T-helper 17 cell (primary cell): Measurements from ENCODE around the gene HOXD11. TPM values are rescaled to one million over a fixed set of nuclear protein-coding genes. Genes with fewer than 3 reads are reported as not detected.

Source experiments
- ATAC-seq: fragments of 150-1000 bp; cut with Tn5 transposase; 2 replicates; pipeline ENCODE4 v1.10.0; 2021; ENCODE audit warnings: mild to moderate bottlenecking, moderate library complexity
- DNase-seq, 3 donors: peaks; one replicate each; pipeline versions ENCODE4 v3.0.0 to v3.0.0-alpha.2; 2020 to 2021
- H3K9me3 ChIP-seq: one replicate; pipeline ENCODE4 v1.7.0; 2013; ENCODE audit warnings: low read length, mild to moderate bottlenecking; ENCODE audit not compliant: control insufficient read depth, poor library complexity, severe bottlenecking
- H3K27ac Mint-ChIP-seq: one replicate; pipeline ENCODE4 v1.8.0; 2022; ENCODE audit warnings: mild to moderate bottlenecking, moderate library complexity, mixed read lengths
- H3K27me3 Mint-ChIP-seq: one replicate; pipeline ENCODE4 v1.8.0; 2022; ENCODE audit warnings: mixed read lengths
- H3K36me3 Mint-ChIP-seq: one replicate; pipeline ENCODE4 v1.8.0; 2022; ENCODE audit warnings: low read depth, mixed read lengths
- H3K4me1 Mint-ChIP-seq: one replicate; pipeline ENCODE4 v1.8.0; 2022; ENCODE audit warnings: mild to moderate bottlenecking, mixed read lengths
- H3K4me3 Mint-ChIP-seq: one replicate; pipeline ENCODE4 v1.8.0; 2022; ENCODE audit warnings: mild to moderate bottlenecking, moderate library complexity, mixed read lengths
- total RNA-seq, 4 donors: library from RNA in 2 of 4; stranded (reverse) in 2 of 4; gene quantifications; one replicate each; pipeline ENCODE4 v1.2.3 and lab custom pipeline; 2022 to 2026

The HOXD11 gene
- total RNA-seq, 2 donors from 2014 or later: not detected

- Mint-ChIP-seq H3K27me3 (peaks cover 85% of the 10 kb centered on the region), H3K4me3 (peak overlapping the region; percentile 71), H3K36me3 (peaks cover 5% of the 10 kb centered on the region), H3K27ac (peak overlapping the region; percentile 49), H3K4me1 (peaks cover 20% of the 10 kb centered on the region)
- peaks cover 7% of the 10 kb centered on the region for H3K9me3 ChIP-seq
- ATAC-seq: no peak
- no peak for DNase-seq
Observed at GRCh38 chr2:176093145-176093897, 13.8 kb upstream of the HOXD11 start.

- peaks cover 85% of the 10 kb centered on the region for H3K27me3 Mint-ChIP-seq
- DNase-seq (no peak), ATAC-seq (no peak)
- peak overlapping the region; percentile 8 for H3K4me3 Mint-ChIP-seq
- peaks cover 5% of the 10 kb centered on the region for H3K36me3 Mint-ChIP-seq
- H3K27ac Mint-ChIP-seq: peak overlapping the region; percentile 49
- peaks cover 7% of the 10 kb centered on the region for H3K9me3 ChIP-seq
- H3K4me1 Mint-ChIP-seq: peaks cover 19% of the 10 kb centered on the region
Observed at GRCh38 chr2:176093898-176094249, 13.2 kb upstream of the HOXD11 start.

GRCh38 chr2:176094349-176094748 lies 12.7 kb upstream of the HOXD11 start:
- H3K9me3 ChIP-seq: peaks cover 7% of the 10 kb centered on the region
- H3K4me3 Mint-ChIP-seq: peak overlapping the region; percentile 19
- peaks cover 19% of the 10 kb centered on the region for H3K4me1 Mint-ChIP-seq
- DNase-seq: no peak
- peaks cover 5% of the 10 kb centered on the region for H3K36me3 Mint-ChIP-seq
- ATAC-seq: no peak
- H3K27ac Mint-ChIP-seq: peak overlapping the region; percentile 49
- H3K27me3 Mint-ChIP-seq: peaks cover 85% of the 10 kb centered on the region

GRCh38 chr2:176095421-176095820 lies 11.7 kb upstream of the HOXD11 start:
- peaks cover 85% of the 10 kb centered on the region for H3K27me3 Mint-ChIP-seq
- no peak overlapping the region for H3K27ac Mint-ChIP-seq
- H3K9me3 ChIP-seq: peaks cover 7% of the 10 kb centered on the region
- no peak for ATAC-seq
- H3K4me1 Mint-ChIP-seq: peaks cover 19% of the 10 kb centered on the region
- H3K36me3 Mint-ChIP-seq: peaks cover 5% of the 10 kb centered on the region
- DNase-seq: no peak
- no peak overlapping the region for H3K4me3 Mint-ChIP-seq

GRCh38 chr2:176096243-176096985 lies 10.7 kb upstream of the HOXD11 start:
- Mint-ChIP-seq H3K4me1 (peaks cover 19% of the 10 kb centered on the region), H3K36me3 (peaks cover 5% of the 10 kb centered on the region), H3K27ac (peak overlapping the region; percentile 49), H3K27me3 (peaks cover 87% of the 10 kb centered on the region), H3K4me3 (peak overlapping the region; percentile 83)
- ATAC-seq (no peak), DNase-seq (no peak)
- H3K9me3 ChIP-seq: peaks cover 7% of the 10 kb centered on the region

- peak; percentile 80 for ATAC-seq
- peak in 2 of 3 donors; percentile 32 to 42 for DNase-seq
- peaks cover 7% of the 10 kb centered on the region for H3K9me3 ChIP-seq
- peaks cover 16% of the 10 kb centered on the region for H3K4me1 Mint-ChIP-seq
- peaks cover 87% of the 10 kb centered on the region for H3K27me3 Mint-ChIP-seq
- H3K36me3 Mint-ChIP-seq: peaks cover 2% of the 10 kb centered on the region
- H3K27ac Mint-ChIP-seq: peak overlapping the region; percentile 49
- H3K4me3 Mint-ChIP-seq: peak overlapping the region; percentile 83
Observed at GRCh38 chr2:176096986-176097819, 9.9 kb upstream of the HOXD11 start.

GRCh38 chr2:176097820-176098365 lies 9.2 kb upstream of the HOXD11 start:
- peaks cover 94% of the 10 kb centered on the region for H3K27me3 Mint-ChIP-seq
- H3K4me1 Mint-ChIP-seq: peaks cover 16% of the 10 kb centered on the region
- peaks cover 7% of the 10 kb centered on the region for H3K9me3 ChIP-seq
- ATAC-seq (no peak), DNase-seq (no peak)
- H3K27ac Mint-ChIP-seq: no peak overlapping the region
- peak overlapping the region; percentile 83 for H3K4me3 Mint-ChIP-seq
- peaks cover 2% of the 10 kb centered on the region for H3K36me3 Mint-ChIP-seq

GRCh38 chr2:176098366-176099158 lies 8.5 kb upstream of the HOXD11 start:
- Mint-ChIP-seq H3K4me3 (peak overlapping the region; percentile 83), H3K36me3 (peaks cover 2% of the 10 kb centered on the region), H3K27ac (peak overlapping the region; percentile 53), H3K27me3 (peaks cover 93% of the 10 kb centered on the region), H3K4me1 (peaks cover 16% of the 10 kb centered on the region)
- no peak for DNase-seq
- H3K9me3 ChIP-seq: peaks cover 3% of the 10 kb centered on the region
- no peak for ATAC-seq

- peaks cover 2% of the 10 kb centered on the region for H3K36me3 Mint-ChIP-seq
- ATAC-seq: no peak
- no peak for DNase-seq
- H3K27me3 Mint-ChIP-seq: peaks cover 93% of the 10 kb centered on the region
- peaks cover 7% of the 10 kb centered on the region for H3K9me3 ChIP-seq
- no peak overlapping the region for H3K4me3 Mint-ChIP-seq
- peak overlapping the region; percentile 53 for H3K27ac Mint-ChIP-seq
- H3K4me1 Mint-ChIP-seq: peaks cover 13% of the 10 kb centered on the region
Observed at GRCh38 chr2:176099159-176099727, 7.8 kb upstream of the HOXD11 start.

- DNase-seq (no peak), ATAC-seq (no peak)
- H3K36me3 Mint-ChIP-seq: peaks cover 2% of the 10 kb centered on the region
- H3K4me3 Mint-ChIP-seq: no peak within 1 kb of the TSS
- H3K27ac Mint-ChIP-seq: peak within 1 kb of the TSS; percentile 53
- peaks cover 93% of the 10 kb centered on the region for H3K27me3 Mint-ChIP-seq
- H3K4me1 Mint-ChIP-seq: peaks cover 15% of the 10 kb centered on the region
- peaks cover 8% of the 10 kb centered on the region for H3K9me3 ChIP-seq
Observed at GRCh38 chr2:176099728-176100546, 7.1 kb upstream of the HOXD11 start, which contains the start of gene HOXD12. TSS of gene HOXD12 (plus strand) at chr2:176099795. CDS start at chr2:176099802, 7 bp downstream.

GRCh38 chr2:176100547-176101140 lies 6.4 kb upstream of the HOXD11 start:
- ATAC-seq (no peak), DNase-seq (no peak)
- Mint-ChIP-seq H3K4me1 (peaks cover 16% of the 10 kb centered on the region), H3K27me3 (peaks cover 93% of the 10 kb centered on the region), H3K4me3 (no peak overlapping the region), H3K36me3 (peaks cover 2% of the 10 kb centered on the region), H3K27ac (no peak overlapping the region)
- peaks cover 8% of the 10 kb centered on the region for H3K9me3 ChIP-seq
